KMS-11 (cell line): ENCODE measurements around the gene DUSP1.

Source experiments
- H2AFZ ChIP-seq: fragments of 200-600 bp; sonication (generic); 2 replicates; pipeline ENCODE4 v1.6.1; 2016; ENCODE audit warnings: antibody characterized with exemption, mixed run types, low read depth
- H3K27ac ChIP-seq: fragments of 200-600 bp; sonication (generic); 2 replicates; pipeline ENCODE4 v1.6.1; 2016; ENCODE audit warnings: mild to moderate bottlenecking, mixed run types
- H3K27me3 ChIP-seq: fragments of 200-600 bp; sonication (generic); 2 replicates; pipeline ENCODE4 v1.6.1; 2017; ENCODE audit warnings: mild to moderate bottlenecking, low read depth, mixed run types, moderate library complexity; ENCODE audit not compliant: insufficient read depth
- H3K36me3 ChIP-seq: fragments of 200-600 bp; sonication (generic); 2 replicates; pipeline ENCODE4 v1.6.1; 2017; ENCODE audit warnings: mild to moderate bottlenecking, mixed run types; ENCODE audit not compliant: insufficient read depth
- H3K4me1 ChIP-seq: fragments of 200-600 bp; sonication (generic); 2 replicates; pipeline ENCODE4 v1.6.1; 2016; ENCODE audit warnings: mild to moderate bottlenecking, low read depth, mixed run types; ENCODE audit not compliant: poor library complexity, severe bottlenecking
- H3K4me2 ChIP-seq: fragments of 200-600 bp; sonication (generic); 2 replicates; pipeline ENCODE4 v1.7.0; 2016; ENCODE audit warnings: mild to moderate bottlenecking, mixed run types
- H3K4me3 ChIP-seq: fragments of 200-600 bp; sonication (generic); IDR thresholded peaks from 2 replicates; pipeline ENCODE4 v1.6.1; 2017; ENCODE audit warnings: low read depth, low read length, mixed read lengths; ENCODE audit not compliant: insufficient read depth
- H3K79me2 ChIP-seq: fragments of 200-600 bp; sonication (generic); 2 replicates; pipeline ENCODE4 v1.6.1; 2016; ENCODE audit warnings: low read depth, mixed run types; ENCODE audit not compliant: insufficient read depth
- H3K9ac ChIP-seq: fragments of 200-600 bp; sonication (generic); 2 replicates; pipeline ENCODE4 v1.6.1; 2016; ENCODE audit warnings: mild to moderate bottlenecking, mixed run types
- H4K20me1 ChIP-seq: fragments of 200-600 bp; sonication (generic); 2 replicates; pipeline ENCODE4 v1.6.1; 2016; ENCODE audit warnings: mild to moderate bottlenecking, mixed run types; ENCODE audit not compliant: insufficient read depth
- CTCF ChIP-seq: fragments of 200-600 bp; sonication (generic); conservative IDR thresholded peaks from 2 replicates; pipeline ENCODE4 v1.6.1; 2017; ENCODE audit warnings: low read depth, mild to moderate bottlenecking, antibody characterized with exemption, low read length, moderate library complexity, mixed read lengths

DUSP1 gene

GRCh38 chr5:172722327-172722815, 48.6 kb downstream of the DUSP1 start:
- H3K9ac ChIP-seq: no peak overlapping the region
- H3K4me3 ChIP-seq: no peak overlapping the region
- no peak for TF ChIP-seq CTCF
- H2AFZ ChIP-seq: no peak overlapping the region
- H3K79me2 ChIP-seq: no peaks in the 10 kb centered on the region
- no peaks in the 10 kb centered on the region for H3K36me3 ChIP-seq
- no peak overlapping the region for H3K4me2 ChIP-seq
- no peak overlapping the region for H3K27ac ChIP-seq
- H3K27me3 ChIP-seq: no peaks in the 10 kb centered on the region
- H3K4me1 ChIP-seq: no peaks in the 10 kb centered on the region
- no peaks in the 10 kb centered on the region for H4K20me1 ChIP-seq

- Histone ChIP-seq H2AFZ (no peak overlapping the region), H3K4me3 (no peak overlapping the region), H3K79me2 (no peaks in the 10 kb centered on the region), H3K27ac (no peak overlapping the region), H3K4me2 (no peak overlapping the region), H3K4me1 (peaks cover under 1% of the 10 kb centered on the region), H3K36me3 (no peaks in the 10 kb centered on the region), H3K9ac (no peak overlapping the region), H4K20me1 (no peaks in the 10 kb centered on the region), H3K27me3 (no peaks in the 10 kb centered on the region)
- TF ChIP-seq CTCF: no peak
Observed at GRCh38 chr5:172721455-172722326, 49.3 kb downstream of the DUSP1 start.

- no peaks in the 10 kb centered on the region for H3K79me2 ChIP-seq
- H3K27ac ChIP-seq: no peak overlapping the region
- no peaks in the 10 kb centered on the region for H4K20me1 ChIP-seq
- H3K4me1 ChIP-seq: peaks cover 3% of the 10 kb centered on the region
- no peak overlapping the region for H3K4me3 ChIP-seq
- H3K27me3 ChIP-seq: no peaks in the 10 kb centered on the region
- TF ChIP-seq CTCF: no peak
- no peak overlapping the region for H3K9ac ChIP-seq
- no peak overlapping the region for H3K4me2 ChIP-seq
- H3K36me3 ChIP-seq: no peaks in the 10 kb centered on the region
- no peak overlapping the region for H2AFZ ChIP-seq
Observed at GRCh38 chr5:172720655-172721054, 50.3 kb downstream of the DUSP1 start.

- Histone ChIP-seq H3K9ac (no peak overlapping the region), H3K4me3 (no peak overlapping the region), H3K36me3 (no peaks in the 10 kb centered on the region), H3K27ac (no peak overlapping the region), H3K27me3 (no peaks in the 10 kb centered on the region), H3K4me1 (peaks cover 3% of the 10 kb centered on the region), H4K20me1 (no peaks in the 10 kb centered on the region), H3K79me2 (no peaks in the 10 kb centered on the region), H2AFZ (no peak overlapping the region), H3K4me2 (no peak overlapping the region)
- TF ChIP-seq CTCF: no peak
Observed at GRCh38 chr5:172719211-172719610, 51.8 kb downstream of the DUSP1 start.
